Retinal pigment epithelial cell (primary cell): ENCODE measurements around the gene TBC1D8.

ENCODE experiments used
- DNase-seq: peaks from one replicate; pipeline ENCODE4 v3.0.0-alpha.2; 2010; ENCODE audit warnings: low read depth
- H3K4me3 ChIP-seq: 2 replicates; pipeline ENCODE4 v1.5.1; 2011; ENCODE audit warnings: mild to moderate bottlenecking, low read length, control low read depth, moderate library complexity
- TF ChIP-seq, protein P1 (sequence below): conservative IDR thresholded peaks from 2 replicates; pipeline ENCODE4 v1.5.1; 2011; ENCODE audit warnings: low read depth, low read length, control low read depth, inconsistent platforms

TBC1D8 gene

DNA sequence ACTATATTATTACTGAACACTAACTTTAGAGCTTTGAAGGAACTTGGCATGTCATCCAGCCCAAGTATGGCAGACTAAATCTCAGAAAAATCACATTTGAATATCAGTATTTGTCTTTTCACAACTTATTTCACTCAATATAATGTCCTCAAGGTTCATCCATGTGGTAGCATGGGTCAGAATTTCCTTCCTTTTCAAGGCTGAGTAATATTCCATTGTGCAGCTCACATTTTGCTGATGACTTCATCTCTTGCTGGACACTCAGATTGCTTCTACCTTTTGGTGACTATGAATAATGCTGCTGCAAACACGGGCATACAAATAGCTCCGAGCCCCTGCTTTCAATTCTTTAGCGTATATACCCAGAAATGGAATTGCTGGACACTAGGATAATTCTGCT is 102.4 kb downstream of the TBC1D8 start:
- no peak overlapping the region for H3K4me3 ChIP-seq
- TF ChIP-seq, protein P1, sequence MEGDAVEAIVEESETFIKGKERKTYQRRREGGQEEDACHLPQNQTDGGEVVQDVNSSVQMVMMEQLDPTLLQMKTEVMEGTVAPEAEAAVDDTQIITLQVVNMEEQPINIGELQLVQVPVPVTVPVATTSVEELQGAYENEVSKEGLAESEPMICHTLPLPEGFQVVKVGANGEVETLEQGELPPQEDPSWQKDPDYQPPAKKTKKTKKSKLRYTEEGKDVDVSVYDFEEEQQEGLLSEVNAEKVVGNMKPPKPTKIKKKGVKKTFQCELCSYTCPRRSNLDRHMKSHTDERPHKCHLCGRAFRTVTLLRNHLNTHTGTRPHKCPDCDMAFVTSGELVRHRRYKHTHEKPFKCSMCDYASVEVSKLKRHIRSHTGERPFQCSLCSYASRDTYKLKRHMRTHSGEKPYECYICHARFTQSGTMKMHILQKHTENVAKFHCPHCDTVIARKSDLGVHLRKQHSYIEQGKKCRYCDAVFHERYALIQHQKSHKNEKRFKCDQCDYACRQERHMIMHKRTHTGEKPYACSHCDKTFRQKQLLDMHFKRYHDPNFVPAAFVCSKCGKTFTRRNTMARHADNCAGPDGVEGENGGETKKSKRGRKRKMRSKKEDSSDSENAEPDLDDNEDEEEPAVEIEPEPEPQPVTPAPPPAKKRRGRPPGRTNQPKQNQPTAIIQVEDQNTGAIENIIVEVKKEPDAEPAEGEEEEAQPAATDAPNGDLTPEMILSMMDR = no peak
- DNase-seq = no peak

DNA sequence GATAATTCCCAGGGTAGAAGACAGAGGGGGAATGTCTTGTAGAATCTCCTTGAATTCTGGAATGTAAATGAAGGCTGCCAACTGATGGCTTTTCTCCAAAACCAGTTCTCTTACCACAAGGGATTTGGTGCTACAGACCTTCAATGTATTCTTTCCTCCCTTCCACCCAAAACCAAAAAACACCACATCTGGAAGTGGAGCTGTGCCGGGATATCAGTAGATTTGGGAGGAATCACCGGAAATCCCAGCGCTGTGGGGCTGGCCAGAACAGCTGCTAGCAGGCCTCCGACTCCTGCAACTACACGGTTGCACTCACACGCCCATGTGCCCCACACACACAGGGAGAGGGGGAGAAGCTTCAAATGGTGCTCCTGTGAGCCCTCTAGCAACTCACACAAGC is 103.4 kb downstream of the TBC1D8 start:
- TF ChIP-seq, protein P1 = no peak
- H3K4me3 ChIP-seq = no peak overlapping the region
- DNase-seq = no peak

DNA sequence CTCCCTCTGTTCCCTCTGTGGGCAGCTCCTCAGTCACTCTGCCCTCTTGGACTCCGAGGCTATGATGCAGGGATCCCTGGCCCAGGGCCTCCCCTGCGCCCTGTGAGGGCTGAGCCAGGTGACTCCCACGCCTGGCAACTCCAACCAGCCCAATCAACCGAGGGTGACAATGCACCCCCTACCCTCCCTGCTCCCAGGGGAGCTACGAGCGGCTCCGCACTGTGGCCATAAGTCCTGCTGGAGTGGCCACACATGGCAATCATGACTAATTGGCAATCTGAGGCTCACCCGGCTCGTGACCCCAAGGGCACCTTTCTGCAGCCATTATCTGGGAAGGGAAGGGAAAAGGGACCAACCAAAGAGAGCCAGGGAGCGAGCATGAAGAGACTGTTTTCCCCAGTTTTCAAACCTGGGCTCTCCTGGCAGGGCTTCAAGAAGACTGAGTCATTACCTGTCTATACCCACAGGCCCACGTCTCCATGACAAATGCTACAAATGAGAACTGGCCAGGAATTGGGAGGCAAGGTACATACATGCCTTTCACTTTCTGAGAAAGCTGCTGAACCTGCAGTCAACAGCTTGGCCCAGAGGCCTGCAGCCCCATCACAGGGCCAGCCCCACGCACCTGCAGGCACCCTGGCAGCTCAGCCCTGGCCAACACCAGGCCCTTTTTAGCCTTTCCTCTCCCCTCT is 104.0 kb downstream of the TBC1D8 start:
- DNase-seq = no peak
- no peak overlapping the region for H3K4me3 ChIP-seq
- TF ChIP-seq, protein P1 = no peak

DNA sequence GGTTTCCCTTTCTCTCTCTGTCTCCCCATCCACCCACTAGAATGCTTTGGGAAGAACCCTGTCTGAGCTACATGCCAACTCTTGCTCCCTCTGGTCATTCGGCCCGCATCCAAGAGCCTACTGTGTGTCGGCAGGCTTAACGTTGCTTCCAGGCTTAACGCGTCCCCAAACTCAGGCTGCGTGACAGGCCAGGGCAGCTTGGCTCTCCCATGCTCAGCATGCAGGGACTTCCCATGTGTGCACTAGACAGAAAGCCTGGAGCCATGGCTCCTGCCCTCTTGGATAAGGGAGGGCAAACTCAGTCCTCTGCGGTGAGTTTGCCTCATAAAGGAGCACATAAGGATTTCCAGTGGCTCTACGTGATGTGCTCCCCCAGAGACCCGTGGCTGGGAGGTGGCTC is 105.9 kb downstream of the TBC1D8 start:
- DNase-seq = no peak
- H3K4me3 ChIP-seq = no peak overlapping the region
- TF ChIP-seq, protein P1 = no peak

DNA sequence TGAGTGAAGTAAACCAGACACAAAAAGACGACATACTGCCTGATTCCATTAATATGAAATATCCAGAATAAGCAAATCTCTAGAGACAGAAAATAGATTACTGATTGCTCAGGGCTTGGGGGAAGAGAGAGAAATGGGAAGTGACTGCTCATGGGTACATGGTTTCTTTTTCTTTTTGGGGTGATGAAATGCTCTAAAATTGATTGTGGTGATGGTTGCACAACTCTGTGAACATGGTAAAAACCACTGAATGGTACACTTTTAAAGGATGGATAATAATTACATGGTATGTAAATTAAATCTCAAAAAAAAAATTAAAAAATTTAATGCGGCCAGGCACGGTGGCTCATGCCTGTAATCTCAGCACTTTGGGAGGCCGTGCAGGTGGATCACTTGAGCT is 109.8 kb downstream of the TBC1D8 start:
- TF ChIP-seq, protein P1 = no peak
- DNase-seq = no peak

DNA sequence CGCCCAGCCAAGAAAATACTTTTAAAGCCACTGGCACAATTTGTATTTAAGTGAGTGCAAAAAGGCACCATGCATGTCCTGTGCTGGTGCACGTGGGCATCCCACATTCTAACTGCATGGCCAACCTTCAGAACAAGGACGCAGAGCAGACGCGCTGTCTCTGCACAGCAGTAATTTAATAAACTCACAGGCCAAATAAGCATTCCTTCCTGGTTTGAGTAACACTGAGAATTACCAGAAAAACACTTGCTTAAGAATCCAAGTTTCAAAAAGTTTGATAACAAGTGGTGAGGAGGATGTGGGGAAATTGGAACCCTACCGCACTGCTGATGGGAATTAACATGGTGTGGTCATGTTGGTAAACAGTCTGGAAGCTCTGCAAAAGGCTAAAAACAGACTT is 110.4 kb downstream of the TBC1D8 start:
- no peak overlapping the region for H3K4me3 ChIP-seq
- TF ChIP-seq, protein P1 = no peak
- DNase-seq = no peak

More for the DNA sequence above, 109.8 kb downstream of the TBC1D8 start:
- H3K4me3 ChIP-seq = no peak overlapping the region

DNA sequence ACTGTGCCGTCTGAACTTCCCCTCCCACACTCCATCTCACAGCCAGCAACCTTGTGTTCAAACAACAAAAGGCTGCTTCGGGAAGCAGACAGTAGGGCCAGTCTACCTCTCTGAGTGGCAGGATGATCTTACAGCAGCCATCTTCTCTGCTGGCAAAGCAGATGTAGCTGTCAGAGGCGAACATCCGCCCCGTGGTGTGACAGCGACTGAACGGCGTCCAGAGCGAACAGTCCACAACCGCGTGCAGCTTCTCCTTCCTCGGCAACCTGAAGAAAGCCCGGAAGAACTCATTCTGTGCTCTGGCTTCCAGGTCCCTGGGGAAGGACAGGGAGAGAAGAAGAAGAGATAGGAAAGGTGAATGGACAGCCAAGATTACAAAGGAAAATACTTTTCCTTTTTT is 111.1 kb downstream of the TBC1D8 start:
- no peak for DNase-seq
- TF ChIP-seq, protein P1 = no peak
- no peak overlapping the region for H3K4me3 ChIP-seq
